Measurements from ENCODE around the gene SLC18A2. TPM values are rescaled to one million over a fixed set of nuclear protein-coding genes. Genes with fewer than 3 reads are reported as not detected.

Gene SLC18A2
- total RNA-seq, 1 experiment from 2014 or later: not detected

- no peak for DNase-seq (ENCODE audit: low read depth)
These were observed 3.4 kb upstream of the SLC18A2 start for GRCh38 chr10:117237401-117237991.

- DNase-seq (ENCODE audit: low read depth): no peak
These were observed 1.9 kb upstream of the SLC18A2 start for GRCh38 chr10:117239051-117239450.

- no peak for DNase-seq (ENCODE audit: low read depth)
These were observed 943 bp upstream of the SLC18A2 start for GRCh38 chr10:117239721-117240620.

- DNase-seq (ENCODE audit: low read depth): no peak
These were observed 888 bp downstream of the SLC18A2 start for GRCh38 chr10:117241541-117242462.

- DNase-seq (ENCODE audit: low read depth): no peak
These were observed 1.5 kb downstream of the SLC18A2 start for GRCh38 chr10:117242463-117242832.

- no peak for DNase-seq (ENCODE audit: low read depth)
These were observed 6.2 kb downstream of the SLC18A2 start for GRCh38 chr10:117246997-117247671.

- no peak for DNase-seq (ENCODE audit: low read depth)
These were observed 8.0 kb downstream of the SLC18A2 start for GRCh38 chr10:117248750-117249465.

- no peak for DNase-seq (ENCODE audit: low read depth)
These were observed 8.7 kb downstream of the SLC18A2 start for GRCh38 chr10:117249493-117250093.

GRCh38 chr10:117250411-117250810 is 9.5 kb downstream of the SLC18A2 start:
- no peak for DNase-seq (ENCODE audit: low read depth)

- no peak for DNase-seq (ENCODE audit: low read depth)
These were observed 13.0 kb downstream of the SLC18A2 start for GRCh38 chr10:117253908-117254307.

GRCh38 chr10:117254338-117254737 is 13.4 kb downstream of the SLC18A2 start:
- DNase-seq (ENCODE audit: low read depth): no peak

- no peak for DNase-seq (ENCODE audit: low read depth)
These were observed 14.1 kb downstream of the SLC18A2 start for GRCh38 chr10:117254774-117255735.

GRCh38 chr10:117255835-117256460 is 15.0 kb downstream of the SLC18A2 start:
- DNase-seq (ENCODE audit: low read depth): no peak

- no peak for DNase-seq (ENCODE audit: low read depth)
These were observed 16.0 kb downstream of the SLC18A2 start for GRCh38 chr10:117256910-117257309.

- DNase-seq (ENCODE audit: low read depth): no peak
These were observed 16.8 kb downstream of the SLC18A2 start for GRCh38 chr10:117257721-117258120.

GRCh38 chr10:117259279-117259678 is 18.4 kb downstream of the SLC18A2 start:
- DNase-seq (ENCODE audit: low read depth): no peak

GRCh38 chr10:117260084-117260483 is 19.2 kb downstream of the SLC18A2 start:
- no peak for DNase-seq (ENCODE audit: low read depth)

- no peak for DNase-seq (ENCODE audit: low read depth)
These were observed 20.6 kb downstream of the SLC18A2 start for GRCh38 chr10:117261501-117261900.

All from M059J (cell line).